Endothelial cell of umbilical vein (primary cell): Measurements from ENCODE around the gene DIABLO. TPM values are rescaled to one million over a fixed set of nuclear protein-coding genes. Genes with fewer than 3 reads are reported as not detected.

Source experiments
- BruUV-seq: library from RNA; stranded (reverse); fragments of 400-500 nt; replicated peaks from 2 replicates; lab custom pipeline; 2021; lab: Mats Ljungman, UMichigan
- CTCF ChIA-PET: fragments of 300-600, 350-600 bp; sonication (Branson Sonifier 250); formaldehyde crosslinking; loops from one replicate; lab custom pipeline; 2021; ENCODE audit warnings: antibody characterized with exemption, inconsistent platforms; lab: Charles Lee
- POLR2A ChIA-PET: fragments of 300-600, 350-600 bp; sonication (Branson Sonifier 250); formaldehyde crosslinking; loops from one replicate; lab custom pipeline; 2021; ENCODE audit warnings: antibody characterized with exemption, inconsistent platforms; lab: Charles Lee
- DNase-seq: peaks from one replicate; pipeline ENCODE4 v3.0.0-alpha.2; 2011; ENCODE audit warnings: low read depth, low spot score
- FAIRE-seq: peaks from 2 replicates; lab custom pipeline; 2011; peaks lifted over from hg19 to GRCh38; lab: Jason Lieb, UNC
- H2AFZ ChIP-seq: 2 replicates; pipeline ENCODE4 v1.6.0; 2012; ENCODE audit warnings: low read depth, low read length, control low read depth, inconsistent platforms
- H3K27ac ChIP-seq: 2 replicates; pipeline ENCODE4 v1.5.1; 2011; ENCODE audit warnings: low read depth, mild to moderate bottlenecking, control low read depth, low read length, moderate library complexity; ENCODE audit not compliant: insufficient read depth
- H3K27me3 ChIP-seq, 2 experiments: 2 replicates each; pipeline versions ENCODE4 v1.6.0 to v1.6.1; 2011; ENCODE audit warnings: low read length in 2 of 2, mixed read lengths in 1 of 2; ENCODE audit not compliant: control insufficient read depth in 2 of 2, insufficient read depth in 2 of 2
- H3K36me3 ChIP-seq, 2 experiments: 2 replicates in 1 of 2; 3 replicates in 1 of 2; pipeline ENCODE4 v1.5.1; 2011; ENCODE audit warnings: low read length in 2 of 2, mild to moderate bottlenecking in 1 of 2, moderate library complexity in 1 of 2; ENCODE audit not compliant: control insufficient read depth in 2 of 2, insufficient read depth in 2 of 2; ENCODE audit errors: extremely low read depth in 1 of 2
- H3K4me1 ChIP-seq: 3 replicates; pipeline ENCODE4 v1.5.1; 2011; ENCODE audit warnings: mild to moderate bottlenecking, low read length; ENCODE audit not compliant: control insufficient read depth, insufficient read depth; ENCODE audit errors: extremely low read depth
- H3K4me2 ChIP-seq: 2 replicates; pipeline ENCODE4 v1.6.1; 2011; ENCODE audit warnings: low read length, control low read depth, mixed read lengths; ENCODE audit not compliant: insufficient read depth
- H3K4me3 ChIP-seq, 3 experiments: fragments of 200-600 bp in 1 of 3; sonication (generic), shearing (Covaris generic) in 1 of 3; replicated peaks in 1 of 3; 2 replicates each; pipeline ENCODE4 v1.5.1; 2011 to 2016; ENCODE audit warnings: control low read depth in 3 of 3, low read length in 3 of 3, mild to moderate bottlenecking in 2 of 3, inconsistent platforms in 1 of 3, low read depth in 1 of 3, moderate library complexity in 1 of 3; ENCODE audit not compliant: insufficient read depth in 1 of 3
- H3K79me2 ChIP-seq: 2 replicates; pipeline ENCODE4 v1.6.0; 2012; ENCODE audit warnings: low read length, inconsistent platforms; ENCODE audit not compliant: control insufficient read depth, insufficient read depth
- H3K9ac ChIP-seq: replicated peaks from 2 replicates; pipeline ENCODE3; 2011; ENCODE audit warnings: low read length, control low read depth; ENCODE audit not compliant: insufficient read depth; ENCODE audit errors: extremely low read depth
- H3K9me1 ChIP-seq: replicated peaks from 3 replicates; pipeline ENCODE4 v1.6.0; 2011; ENCODE audit warnings: mild to moderate bottlenecking, low read length; ENCODE audit not compliant: control insufficient read depth, insufficient read depth; ENCODE audit errors: extremely low read depth
- H3K9me3 ChIP-seq: replicated peaks from 2 replicates; pipeline ENCODE4 v1.5.1; 2012; ENCODE audit warnings: low read length, inconsistent platforms; ENCODE audit not compliant: control insufficient read depth, insufficient read depth
- H4K20me1 ChIP-seq: replicated peaks from 2 replicates; pipeline ENCODE3; 2011; ENCODE audit warnings: mild to moderate bottlenecking, low read length; ENCODE audit not compliant: control insufficient read depth, insufficient read depth; ENCODE audit errors: extremely low read depth
- EZH2 ChIP-seq: IDR thresholded peaks from 2 replicates; pipeline ENCODE4 v1.6.1; 2012; ENCODE audit warnings: borderline replicate concordance, low read depth, mild to moderate bottlenecking, moderate library complexity, low read length, inconsistent platforms; ENCODE audit not compliant: severe bottlenecking
- FOS ChIP-seq: IDR thresholded peaks from 2 replicates; pipeline ENCODE4 v1.6.1; 2011; ENCODE audit warnings: mild to moderate bottlenecking, low read length, moderate library complexity, borderline replicate concordance; ENCODE audit not compliant: insufficient read depth
- GATA2 ChIP-seq: IDR thresholded peaks from 2 replicates; pipeline ENCODE4 v1.7.0; 2011; ENCODE audit warnings: low read depth, mild to moderate bottlenecking, moderate library complexity, mixed read lengths, low read length; ENCODE audit not compliant: insufficient read length, insufficient read depth
- JUN ChIP-seq: IDR thresholded peaks from 2 replicates; pipeline ENCODE4 v1.6.1; 2011; ENCODE audit warnings: borderline replicate concordance, low read depth; ENCODE audit not compliant: insufficient read length, insufficient read depth
- MYC ChIP-seq: IDR thresholded peaks from one replicate; pipeline ENCODE4 v1.6.1; 2011; ENCODE audit warnings: mild to moderate bottlenecking, low read depth, low read length
- POLR2A ChIP-seq: IDR thresholded peaks from 2 replicates; pipeline ENCODE4 v1.6.1; 2012; ENCODE audit warnings: low read depth, mild to moderate bottlenecking, control low read depth, low read length
- POLR2AphosphoS5 ChIP-seq: IDR thresholded peaks from 2 replicates; pipeline ENCODE4 v1.6.1; 2012; ENCODE audit warnings: low read depth, mild to moderate bottlenecking, control low read depth, low read length, moderate library complexity; ENCODE audit not compliant: insufficient read depth
- dilution Hi-C: fragments of 300-500 bp; cut with MboI; formaldehyde crosslinking; loops from one replicate; pipeline ENCODE4 v1.15.0; 2019; ENCODE audit warnings: low sequenced_read_pairs; ENCODE audit not compliant: extremely low pct_ligation_motif_present
- intact Hi-C: fragments of 100-400 bp; cut with micrococcal nuclease; formaldehyde crosslinking; loops from one replicate; pipeline ENCODE4 v1.10.0; 2022
- polyA plus RNA-seq, 4 experiments: library from polyadenylated mRNA; depleted of rRNA in 3 of 4; stranded (reverse) in 3 of 4; unstranded in 1 of 4; fragments of >200 nt; gene quantifications; 2 replicates each; pipeline versions ENCODE4 v1.2.1 to v1.2.3, GENCODE V29; 2011 to 2012; ENCODE audit warnings: missing spikeins in 1 of 4
- total RNA-seq: library from RNA; stranded (reverse); gene quantifications from 2 replicates; pipeline ENCODE4 v1.2.3, GENCODE V29; 2021
- TF ChIP-seq, protein P1 (sequence below): IDR thresholded peaks from 2 replicates; pipeline ENCODE4 v1.6.1; 2011; ENCODE audit not compliant: insufficient read depth, insufficient read length
- TF ChIP-seq, protein P2 (sequence below), 2 donors: IDR thresholded peaks; 1 replicate in 1 of 2; 2 replicates in 1 of 2; pipeline ENCODE4 v1.5.1; 2011; ENCODE audit warnings: low read length in 2 of 2, mild to moderate bottlenecking in 2 of 2, moderate library complexity in 2 of 2, control low read depth in 1 of 2, inconsistent platforms in 1 of 2, low read depth in 1 of 2; ENCODE audit not compliant: insufficient read depth in 1 of 2; ENCODE audit errors: extremely low read depth in 1 of 2

Gene DIABLO
- total and polyA plus RNA-seq, 2 donors (not counting 3 experiments of a cell fraction or from before 2014, with no cell fraction given) = 49.9 to 55.4 TPM

- Histone ChIP-seq H3K4me1 (no peaks in the 10 kb centered on the region), H3K9me1 (no peaks in the 10 kb centered on the region), H3K27ac (no peak overlapping the region), H3K4me3 (no peak overlapping the region), H3K36me3 (peaks cover 1 to 6% of the 10 kb centered on the region in 2 experiments), H3K4me2 (no peak overlapping the region), H4K20me1 (no peaks in the 10 kb centered on the region), H2AFZ (no peak overlapping the region), H3K9me3 (no peaks in the 10 kb centered on the region), H3K9ac (no peak overlapping the region), H3K79me2 (no peaks in the 10 kb centered on the region), H3K27me3 (no peaks in the 10 kb centered on the region)
- no TSS peak for BruUV-seq
- POLR2A ChIA-PET = no interaction called here
- CTCF ChIA-PET = interaction anchor here (0.9 kb wide), 1 partner anchor 45 kb away, joined by 3 read pairs; no protein-coding TSS in a partner anchor
- FAIRE-seq = no peak
- intact Hi-C loops (no loop called here), dilution Hi-C loops (no loop called here)
- TF ChIP-seq EZH2 = no peak
- TF ChIP-seq POLR2A = no peak
- TF ChIP-seq, protein P1, sequence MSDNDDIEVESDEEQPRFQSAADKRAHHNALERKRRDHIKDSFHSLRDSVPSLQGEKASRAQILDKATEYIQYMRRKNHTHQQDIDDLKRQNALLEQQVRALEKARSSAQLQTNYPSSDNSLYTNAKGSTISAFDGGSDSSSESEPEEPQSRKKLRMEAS = no peak
- no peak for TF ChIP-seq JUN
- no peak for TF ChIP-seq POLR2AphosphoS5
- TF ChIP-seq FOS = no peak
- TF ChIP-seq MYC = no peak
- TF ChIP-seq, protein P2, sequence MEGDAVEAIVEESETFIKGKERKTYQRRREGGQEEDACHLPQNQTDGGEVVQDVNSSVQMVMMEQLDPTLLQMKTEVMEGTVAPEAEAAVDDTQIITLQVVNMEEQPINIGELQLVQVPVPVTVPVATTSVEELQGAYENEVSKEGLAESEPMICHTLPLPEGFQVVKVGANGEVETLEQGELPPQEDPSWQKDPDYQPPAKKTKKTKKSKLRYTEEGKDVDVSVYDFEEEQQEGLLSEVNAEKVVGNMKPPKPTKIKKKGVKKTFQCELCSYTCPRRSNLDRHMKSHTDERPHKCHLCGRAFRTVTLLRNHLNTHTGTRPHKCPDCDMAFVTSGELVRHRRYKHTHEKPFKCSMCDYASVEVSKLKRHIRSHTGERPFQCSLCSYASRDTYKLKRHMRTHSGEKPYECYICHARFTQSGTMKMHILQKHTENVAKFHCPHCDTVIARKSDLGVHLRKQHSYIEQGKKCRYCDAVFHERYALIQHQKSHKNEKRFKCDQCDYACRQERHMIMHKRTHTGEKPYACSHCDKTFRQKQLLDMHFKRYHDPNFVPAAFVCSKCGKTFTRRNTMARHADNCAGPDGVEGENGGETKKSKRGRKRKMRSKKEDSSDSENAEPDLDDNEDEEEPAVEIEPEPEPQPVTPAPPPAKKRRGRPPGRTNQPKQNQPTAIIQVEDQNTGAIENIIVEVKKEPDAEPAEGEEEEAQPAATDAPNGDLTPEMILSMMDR (IDR thresholded peaks at IDR 0.05; ENCODE audit: extremely low read depth in 1 of 2, insufficient read depth in 1 of 2, low read depth in 1 of 2, low read length in 2 of 2) = no peak
- no peak for TF ChIP-seq GATA2
- DNase-seq = no peak
Observed at GRCh38 chr12:122235741-122236140, 9.9 kb upstream of the DIABLO start.
